Trophoblast cell (in vitro differentiated cells and primary cell): Measurements from ENCODE around the gene ST14.
A peak's percentile ranks its signal among the peaks of the same experiment; 100 is the strongest.

Source experiments
- DNase-seq, 2 donors: peaks; one replicate each; pipeline ENCODE4 v3.0.0-alpha.2; 2016
- H2AFZ ChIP-seq: 2 replicates; pipeline ENCODE4 v1.6.1; 2013; ENCODE audit warnings: low read length, moderate library complexity, mild to moderate bottlenecking; ENCODE audit not compliant: insufficient read depth, poor library complexity
- H2AK5ac ChIP-seq: 2 replicates; pipeline ENCODE4 v1.6.1; 2013; ENCODE audit warnings: mild to moderate bottlenecking, low read length
- H2BK120ac ChIP-seq: 2 replicates; pipeline ENCODE4 v1.6.1; 2013; ENCODE audit warnings: low read length, mild to moderate bottlenecking, moderate library complexity; ENCODE audit not compliant: insufficient read depth, poor library complexity
- H2BK12ac ChIP-seq: 2 replicates; pipeline ENCODE4 v1.6.1; 2013; ENCODE audit warnings: mild to moderate bottlenecking, low read length, moderate library complexity
- H2BK5ac ChIP-seq: 2 replicates; pipeline ENCODE4 v1.6.1; 2013; ENCODE audit warnings: low read length, low read depth, moderate library complexity, mild to moderate bottlenecking; ENCODE audit not compliant: poor library complexity
- H3K14ac ChIP-seq: 2 replicates; pipeline ENCODE4 v1.6.1; 2013; ENCODE audit warnings: mild to moderate bottlenecking, low read length
- H3K18ac ChIP-seq: 2 replicates; pipeline ENCODE4 v1.6.1; 2013; ENCODE audit warnings: mild to moderate bottlenecking, low read length
- H3K23ac ChIP-seq: 2 replicates; pipeline ENCODE4 v1.6.1; 2013; ENCODE audit warnings: low read length
- H3K27ac ChIP-seq: 2 replicates; pipeline ENCODE4 v1.5.1; 2013; ENCODE audit warnings: low read depth, mild to moderate bottlenecking, inconsistent platforms, low read length, moderate library complexity
- H3K27me3 ChIP-seq: 2 replicates; pipeline ENCODE4 v1.6.1; 2013; ENCODE audit warnings: inconsistent platforms, mild to moderate bottlenecking, low read length, moderate library complexity; ENCODE audit not compliant: insufficient read depth
- H3K36me3 ChIP-seq, 2 experiments: 1 replicate in 1 of 2; 2 replicates in 1 of 2; pipeline ENCODE4 v1.6.1; 2013; ENCODE audit warnings: low read length in 2 of 2, mild to moderate bottlenecking in 2 of 2, moderate library complexity in 1 of 2; ENCODE audit not compliant: insufficient read depth in 2 of 2, control insufficient read depth in 1 of 2
- H3K4ac ChIP-seq: 2 replicates; pipeline ENCODE4 v1.6.1; 2013; ENCODE audit warnings: low read depth, mild to moderate bottlenecking, low read length, moderate library complexity
- H3K4me1 ChIP-seq, 2 experiments: 1 replicate in 1 of 2; 2 replicates in 1 of 2; pipeline ENCODE4 v1.6.1; 2013; ENCODE audit warnings: low read length in 2 of 2, mild to moderate bottlenecking in 2 of 2, moderate library complexity in 1 of 2; ENCODE audit not compliant: insufficient read depth in 2 of 2, control insufficient read depth in 1 of 2
- H3K4me2 ChIP-seq: 2 replicates; pipeline ENCODE4 v1.6.1; 2013; ENCODE audit warnings: inconsistent platforms, mild to moderate bottlenecking, low read length, moderate library complexity
- H3K4me3 ChIP-seq: 2 replicates; pipeline ENCODE4 v1.5.1; 2013; ENCODE audit warnings: mild to moderate bottlenecking, low read depth, low read length, inconsistent platforms
- H3K79me1 ChIP-seq: one replicate; pipeline ENCODE4 v1.6.1; 2013; ENCODE audit warnings: low read length
- H3K79me2 ChIP-seq: 2 replicates; pipeline ENCODE4 v1.6.1; 2013; ENCODE audit warnings: low read length, mild to moderate bottlenecking; ENCODE audit not compliant: control insufficient read depth, insufficient read depth, poor library complexity
- H3K9ac ChIP-seq: 2 replicates; pipeline ENCODE4 v1.6.1; 2013; ENCODE audit warnings: mild to moderate bottlenecking, low read length
- H3K9me3 ChIP-seq: 2 replicates; pipeline ENCODE4 v1.6.1; 2013; ENCODE audit warnings: low read depth, mild to moderate bottlenecking, control low read depth, inconsistent platforms, low read length; ENCODE audit not compliant: insufficient read depth
- H4K12ac ChIP-seq: 2 replicates; pipeline ENCODE4 v1.6.1; 2013; ENCODE audit warnings: low read depth, mild to moderate bottlenecking, low read length, moderate library complexity
- H4K8ac ChIP-seq: 2 replicates; pipeline ENCODE4 v1.6.1; 2013; ENCODE audit warnings: low read depth, mild to moderate bottlenecking, low read length, moderate library complexity
- H4K91ac ChIP-seq: one replicate; pipeline ENCODE4 v1.6.1; 2013; ENCODE audit warnings: low read depth, mild to moderate bottlenecking, low read length, moderate library complexity
- WGBS: extraction: QIAGEN DNeasy Blood & Tissue Kit; methylation state at CpG from one replicate; pipeline ENCODE4 v1.1.7; 2013; ENCODE audit warnings: missing lambda C conversion rate; ENCODE audit not compliant: insufficient read length, insufficient coverage; ENCODE audit errors: extremely low coverage; 5-methylcytosine and 5-hydroxymethylcytosine counted together

The ST14 gene

GRCh38 chr11:130156108-130157022 lies 3.2 kb upstream of the ST14 start:
- Histone ChIP-seq H3K27ac (no peak overlapping the region), H3K79me2 (no peaks in the 10 kb centered on the region), H3K4me2 (no peak overlapping the region), H3K27me3 (peaks cover 31% of the 10 kb centered on the region), H3K23ac (no peak overlapping the region), H3K36me3 (no peaks in the 10 kb centered on the region), H3K4me3 (no peak overlapping the region), H2AFZ (no peak overlapping the region), H3K79me1 (no peaks in the 10 kb centered on the region), H2AK5ac (no peak overlapping the region), H3K4ac (no peak overlapping the region), H4K8ac (no peak overlapping the region), H4K91ac (no peak overlapping the region), H4K12ac (no peak overlapping the region), H2BK12ac (no peak overlapping the region), H2BK5ac (no peak overlapping the region), H3K14ac (no peak overlapping the region), H3K18ac (no peak overlapping the region), H2BK120ac (no peak overlapping the region), H3K9ac (no peak overlapping the region), H3K9me3 (peaks cover under 1% of the 10 kb centered on the region), H3K4me1 (peaks cover 7 to 12% of the 10 kb centered on the region in 2 experiments)
- no CpG with 5 or more reads among the region's 11 CpGs for WGBS
- DNase-seq, result no peak

DNA sequence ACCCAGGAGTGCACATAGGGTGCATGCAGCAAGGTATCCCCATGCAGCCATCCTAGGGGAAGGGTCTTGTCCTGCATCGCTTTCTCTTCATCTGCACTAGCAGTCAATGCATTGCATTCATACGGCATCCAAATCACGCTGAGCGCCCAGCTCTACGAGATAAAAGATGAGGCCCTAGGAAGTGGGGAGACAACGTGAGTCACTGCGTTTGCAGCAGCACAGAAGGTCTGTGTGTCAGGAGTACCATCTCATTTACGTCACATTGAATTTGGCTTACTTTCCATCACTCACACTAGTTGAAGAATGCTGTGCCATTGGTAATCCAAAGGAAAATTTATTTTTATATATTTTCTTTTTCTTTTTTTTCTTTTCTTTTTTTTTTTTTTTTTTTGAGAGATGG lies 2.5 kb upstream of the ST14 start:
- Histone ChIP-seq H2BK5ac (no peak overlapping the region), H3K4ac (no peak overlapping the region), H3K9ac (no peak overlapping the region), H2BK120ac (no peak overlapping the region), H4K12ac (no peak overlapping the region), H3K4me2 (no peak overlapping the region), H4K91ac (no peak overlapping the region), H3K27me3 (peaks cover 32% of the 10 kb centered on the region), H3K36me3 (no peaks in the 10 kb centered on the region), H3K14ac (no peak overlapping the region), H4K8ac (no peak overlapping the region), H2AFZ (no peak overlapping the region), H2BK12ac (no peak overlapping the region), H3K23ac (no peak overlapping the region), H3K9me3 (peaks cover 2% of the 10 kb centered on the region), H3K4me3 (no peak overlapping the region), H3K18ac (no peak overlapping the region), H3K27ac (no peak overlapping the region), H3K79me2 (no peaks in the 10 kb centered on the region), H2AK5ac (no peak overlapping the region), H3K4me1 (peaks cover 7 to 14% of the 10 kb centered on the region in 2 experiments), H3K79me1 (no peaks in the 10 kb centered on the region)
- no CpG with 5 or more reads among the region's 8 CpGs for WGBS
- no peak for DNase-seq

GRCh38 chr11:130157840-130158239 lies 1.7 kb upstream of the ST14 start:
- H2AK5ac ChIP-seq, result no peak overlapping the region
- H3K4me1 ChIP-seq, result peaks cover 7 to 14% of the 10 kb centered on the region in 2 experiments
- no peak overlapping the region for H4K12ac ChIP-seq
- no peak overlapping the region for H4K91ac ChIP-seq
- no peak overlapping the region for H2BK12ac ChIP-seq
- DNase-seq, result no peak
- no peak overlapping the region for H3K9ac ChIP-seq
- no peak overlapping the region for H2BK5ac ChIP-seq
- H2AFZ ChIP-seq, result no peak overlapping the region
- H3K27me3 ChIP-seq, result peaks cover 32% of the 10 kb centered on the region
- H4K8ac ChIP-seq, result no peak overlapping the region
- H3K23ac ChIP-seq, result no peak overlapping the region
- H3K27ac ChIP-seq, result no peak overlapping the region
- no peak overlapping the region for H3K18ac ChIP-seq
- no peak overlapping the region for H3K4me3 ChIP-seq
- WGBS, result no CpG with 5 or more reads among the region's 3 CpGs
- no peaks in the 10 kb centered on the region for H3K79me1 ChIP-seq
- no peaks in the 10 kb centered on the region for H3K79me2 ChIP-seq
- no peaks in the 10 kb centered on the region for H3K36me3 ChIP-seq
- H3K4ac ChIP-seq, result no peak overlapping the region
- no peak overlapping the region for H3K4me2 ChIP-seq
- H2BK120ac ChIP-seq, result no peak overlapping the region
- no peak overlapping the region for H3K14ac ChIP-seq
- peaks cover 2% of the 10 kb centered on the region for H3K9me3 ChIP-seq

DNA sequence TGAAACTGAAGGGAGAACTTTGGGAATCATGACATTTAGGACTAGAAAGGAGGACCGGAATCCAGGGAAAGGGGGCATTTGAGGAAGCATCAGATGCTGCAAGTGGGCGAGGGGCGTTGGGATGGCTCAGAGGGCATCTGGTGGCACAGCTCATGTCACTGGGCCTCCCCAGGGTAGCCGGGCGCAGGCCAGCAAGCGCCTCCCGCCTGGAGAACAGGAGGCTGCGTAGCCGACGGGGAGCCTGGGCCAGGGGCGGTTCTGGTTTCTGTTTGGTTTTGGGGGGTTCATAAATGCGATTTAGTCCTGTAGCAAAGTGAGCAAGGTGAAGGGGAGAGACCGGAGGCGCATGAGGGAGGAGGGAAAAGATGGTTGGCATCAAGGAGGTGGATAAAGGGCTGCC lies 443 bp upstream of the ST14 start:
- Histone ChIP-seq H3K14ac (no peak overlapping the region), H3K27ac (no peak overlapping the region)

More for the DNA sequence above, 443 bp upstream of the ST14 start:
- Histone ChIP-seq H3K4me1 (peaks cover 7 to 18% of the 10 kb centered on the region in 2 experiments), H3K27me3 (peaks cover 32% of the 10 kb centered on the region), H4K91ac (no peak overlapping the region), H2AFZ (peak overlapping the region; percentile 83), H3K79me1 (no peaks in the 10 kb centered on the region), H3K9me3 (peaks cover 2% of the 10 kb centered on the region), H3K79me2 (no peaks in the 10 kb centered on the region), H2BK120ac (no peak overlapping the region), H4K8ac (no peak overlapping the region), H2BK12ac (no peak overlapping the region), H2BK5ac (no peak overlapping the region), H3K4me2 (peak overlapping the region; percentile 85), H3K23ac (no peak overlapping the region), H2AK5ac (no peak overlapping the region), H3K4ac (no peak overlapping the region), H3K36me3 (no peaks in the 10 kb centered on the region), H3K9ac (no peak overlapping the region), H3K4me3 (no peak overlapping the region), H4K12ac (no peak overlapping the region), H3K18ac (no peak overlapping the region)
- no peak for DNase-seq
- WGBS, result no CpG with 5 or more reads among the region's 14 CpGs
